DND-41 (cell line): ENCODE measurements around the gene CYP27A1.

ENCODE experiments used
- EZH2 ChIP-seq: IDR thresholded peaks from 3 replicates; pipeline ENCODE4 v1.6.1; 2012; ENCODE audit warnings: borderline replicate concordance, low read depth, mild to moderate bottlenecking, moderate library complexity, low read length, inconsistent platforms; ENCODE audit not compliant: severe bottlenecking
- TF ChIP-seq, protein P1 (sequence below): IDR thresholded peaks from 2 replicates; pipeline ENCODE4 v1.5.1; 2012; ENCODE audit warnings: borderline replicate concordance, low read length, moderate library complexity, mild to moderate bottlenecking; ENCODE audit not compliant: poor library complexity, severe bottlenecking; ENCODE audit errors: extremely low read depth

DNA sequence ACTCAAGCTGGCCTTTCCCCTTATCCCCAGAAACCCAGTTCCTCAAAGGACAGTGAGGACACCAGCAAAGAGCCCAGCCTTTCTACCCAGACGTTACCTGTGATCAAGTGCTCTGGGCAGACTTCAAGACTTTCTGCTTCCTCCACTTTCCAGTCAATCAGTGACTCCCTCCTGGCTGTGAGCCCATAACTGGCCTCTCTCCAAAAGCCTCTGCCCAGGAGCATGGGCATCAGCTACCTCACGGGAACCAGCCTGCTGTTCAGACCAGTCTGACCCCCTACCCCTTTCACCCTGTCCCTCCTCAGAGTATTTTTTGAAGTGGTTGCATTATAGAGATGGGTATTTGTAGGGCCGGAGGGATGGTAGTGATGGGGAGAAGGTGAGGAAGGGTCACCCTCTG lies 27.7 kb upstream of the CYP27A1 start:
- TF ChIP-seq, protein P1, sequence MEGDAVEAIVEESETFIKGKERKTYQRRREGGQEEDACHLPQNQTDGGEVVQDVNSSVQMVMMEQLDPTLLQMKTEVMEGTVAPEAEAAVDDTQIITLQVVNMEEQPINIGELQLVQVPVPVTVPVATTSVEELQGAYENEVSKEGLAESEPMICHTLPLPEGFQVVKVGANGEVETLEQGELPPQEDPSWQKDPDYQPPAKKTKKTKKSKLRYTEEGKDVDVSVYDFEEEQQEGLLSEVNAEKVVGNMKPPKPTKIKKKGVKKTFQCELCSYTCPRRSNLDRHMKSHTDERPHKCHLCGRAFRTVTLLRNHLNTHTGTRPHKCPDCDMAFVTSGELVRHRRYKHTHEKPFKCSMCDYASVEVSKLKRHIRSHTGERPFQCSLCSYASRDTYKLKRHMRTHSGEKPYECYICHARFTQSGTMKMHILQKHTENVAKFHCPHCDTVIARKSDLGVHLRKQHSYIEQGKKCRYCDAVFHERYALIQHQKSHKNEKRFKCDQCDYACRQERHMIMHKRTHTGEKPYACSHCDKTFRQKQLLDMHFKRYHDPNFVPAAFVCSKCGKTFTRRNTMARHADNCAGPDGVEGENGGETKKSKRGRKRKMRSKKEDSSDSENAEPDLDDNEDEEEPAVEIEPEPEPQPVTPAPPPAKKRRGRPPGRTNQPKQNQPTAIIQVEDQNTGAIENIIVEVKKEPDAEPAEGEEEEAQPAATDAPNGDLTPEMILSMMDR: no peak
- no peak for TF ChIP-seq EZH2
